Measurements from ENCODE around the gene LYPD6.

DNA sequence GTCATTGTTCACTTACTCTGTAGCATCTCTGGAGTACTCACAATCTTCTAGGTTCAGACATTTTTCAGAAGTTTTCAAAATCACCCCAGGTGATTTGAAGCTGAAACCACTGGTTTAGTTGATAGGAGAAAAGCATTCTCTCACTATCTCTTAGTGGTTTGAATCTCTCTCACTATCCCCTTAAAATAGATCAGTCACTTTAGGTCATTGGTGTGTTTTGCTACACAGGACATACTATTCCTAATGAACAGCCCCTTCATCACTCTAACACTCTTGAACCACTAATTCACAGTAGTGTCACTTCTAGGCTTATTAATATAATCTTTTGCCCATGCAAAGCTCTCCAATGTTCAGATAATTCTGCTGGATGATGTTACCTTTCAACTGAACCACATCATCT, 34.5 kb downstream of the LYPD6 start:
- TF ChIP-seq EZH2 (IDR thresholded peaks at IDR 0.05) (no peak), CTCF (IDR thresholded peaks at IDR 0.05) (no peak)
